ENCODE measurements around the gene FHIT.

FHIT gene

DNA sequence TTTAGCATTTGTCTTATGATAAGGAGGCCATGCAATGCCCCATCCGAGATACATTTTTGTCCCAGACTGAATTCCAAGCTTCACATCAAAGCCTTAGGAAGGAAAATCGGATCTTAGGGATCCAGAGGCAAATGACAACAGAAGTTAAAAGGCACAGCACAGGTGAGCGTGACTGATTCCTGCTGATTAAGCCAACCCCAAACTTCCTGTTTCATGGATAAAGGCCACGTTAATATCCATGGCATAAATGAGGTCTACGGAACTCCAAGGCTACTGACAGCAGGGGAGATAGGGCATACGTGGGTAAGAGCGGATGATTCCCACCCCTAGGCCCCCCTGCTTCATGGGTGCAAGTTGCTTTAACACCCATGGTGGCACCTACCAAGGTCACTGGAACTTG lies 471.6 kb downstream of the FHIT start:
- no peak for DNase-seq (ENCODE audit: extremely low read depth in 1 of 2, low read depth in 1 of 2)

DNA sequence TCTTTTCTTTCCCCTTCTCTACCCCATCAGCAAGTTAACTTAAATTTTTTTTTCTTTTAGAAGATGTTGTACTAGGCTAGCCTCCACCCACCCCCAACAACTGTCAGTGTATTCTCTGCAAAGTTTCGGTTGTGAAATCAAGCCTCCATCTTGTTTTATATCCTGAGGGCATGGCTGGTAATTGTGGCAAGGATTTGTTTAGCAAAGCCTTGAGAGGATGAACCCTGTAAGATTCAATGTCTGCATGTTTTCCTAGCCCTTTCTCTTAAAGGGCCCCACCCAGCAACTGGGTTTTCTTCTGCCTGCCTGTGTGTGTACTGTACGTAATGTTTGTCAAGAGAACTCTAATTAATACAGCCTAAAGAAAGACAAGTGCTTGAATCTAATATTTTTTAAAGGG lies 475.3 kb downstream of the FHIT start:
- no peak for DNase-seq (ENCODE audit: extremely low read depth in 1 of 2, low read depth in 1 of 2)

DNA sequence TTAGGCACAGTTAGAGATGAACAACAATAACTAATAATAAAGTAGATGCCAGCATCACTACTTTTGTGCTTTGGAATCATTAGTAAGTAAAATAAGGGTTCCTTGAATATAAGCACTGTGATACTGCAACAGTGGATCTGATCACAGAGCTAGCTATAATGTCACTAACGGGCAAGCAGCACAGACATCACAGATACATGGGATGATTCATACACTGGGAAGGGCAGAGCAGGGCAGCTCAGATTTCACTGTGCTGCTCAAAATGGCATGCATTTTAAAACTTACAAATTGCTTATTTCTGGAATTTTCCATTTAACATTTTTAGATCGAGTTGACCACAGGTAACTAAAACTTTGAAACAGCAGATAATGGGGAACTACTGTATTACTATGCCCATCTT lies 476.6 kb downstream of the FHIT start:
- DNase-seq (ENCODE audit: extremely low read depth in 1 of 2, low read depth in 1 of 2): no peak

DNA sequence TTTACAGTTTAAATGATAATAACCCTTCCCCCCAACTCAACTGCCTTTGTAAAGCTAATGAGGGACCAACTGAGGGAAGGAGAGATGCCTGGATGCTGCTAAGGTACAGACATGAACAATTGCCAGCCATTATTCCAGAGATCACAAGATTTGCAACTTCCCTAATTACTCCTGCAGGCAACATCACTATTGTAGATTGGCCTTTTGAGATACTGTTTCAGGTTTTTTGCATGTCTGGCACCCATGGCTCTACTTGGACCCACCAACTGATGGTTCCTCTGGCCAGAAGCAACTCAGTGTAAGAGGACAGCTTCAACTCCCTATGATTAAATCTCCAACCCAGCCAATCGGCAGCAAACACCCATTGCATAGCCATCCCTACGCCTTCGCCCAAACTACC lies 478.7 kb downstream of the FHIT start:
- no peak for DNase-seq (ENCODE audit: extremely low read depth in 1 of 2, low read depth in 1 of 2)

DNA sequence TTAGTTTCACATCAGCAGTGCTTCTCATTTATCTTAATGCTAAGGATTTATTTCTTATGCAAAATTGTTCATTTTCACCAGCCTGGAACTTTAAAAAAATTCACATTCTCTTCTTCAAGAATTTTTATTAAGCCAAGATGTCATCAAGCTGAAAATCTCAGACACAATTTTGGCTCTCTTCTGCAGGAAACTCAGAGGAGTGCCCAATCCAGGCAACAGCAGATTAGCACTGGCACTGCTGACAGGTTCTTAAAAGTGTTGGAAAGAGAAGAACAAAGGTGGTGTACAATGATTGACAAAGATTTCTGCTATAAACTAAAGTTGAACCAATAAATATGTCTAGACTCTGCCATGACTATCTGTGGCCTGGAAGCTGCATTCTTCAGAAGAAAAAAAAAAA lies 479.5 kb downstream of the FHIT start:
- no peak for DNase-seq (ENCODE audit: extremely low read depth in 1 of 2, low read depth in 1 of 2)

DNA sequence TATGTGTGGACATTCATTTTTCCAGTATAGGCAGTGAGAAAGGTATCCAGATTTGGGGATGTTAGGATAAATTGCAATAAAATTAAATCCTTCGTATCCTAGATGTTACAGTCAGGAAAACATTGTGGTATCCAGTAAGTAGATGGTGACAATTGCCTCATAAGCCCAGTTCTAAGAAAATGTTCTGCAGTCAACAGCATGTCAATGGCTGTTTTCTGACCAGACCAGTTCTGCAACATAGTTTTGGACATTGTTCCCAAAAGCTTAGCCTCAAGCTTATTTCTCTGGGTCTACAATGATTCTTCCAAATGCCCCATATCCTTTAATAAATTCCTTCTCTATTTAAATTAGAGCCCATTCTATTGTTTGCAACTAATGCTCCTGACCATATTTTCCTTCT lies 480.7 kb downstream of the FHIT start:
- no peak for DNase-seq (ENCODE audit: extremely low read depth in 1 of 2, low read depth in 1 of 2)

DNA sequence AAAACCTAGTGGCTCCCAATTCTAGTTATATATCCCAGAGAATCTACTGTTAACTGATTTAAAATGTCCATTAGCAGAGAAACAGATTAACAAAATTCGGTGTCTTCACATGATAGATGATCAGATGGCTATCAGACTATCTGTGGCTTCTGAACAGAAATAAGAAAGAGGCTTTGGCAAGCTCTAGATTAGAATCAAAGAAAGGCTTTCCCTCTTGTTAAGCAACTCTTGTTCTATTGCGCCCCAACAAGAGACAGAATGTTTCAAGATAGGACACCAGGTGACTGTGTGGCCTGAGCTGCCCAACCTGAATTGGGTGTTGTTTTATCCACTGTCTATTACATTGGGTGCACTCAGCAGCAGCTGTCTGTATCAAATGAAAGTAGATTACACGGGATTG lies 483.7 kb downstream of the FHIT start:
- no peak for DNase-seq (ENCODE audit: extremely low read depth in 1 of 2, low read depth in 1 of 2)

DNA sequence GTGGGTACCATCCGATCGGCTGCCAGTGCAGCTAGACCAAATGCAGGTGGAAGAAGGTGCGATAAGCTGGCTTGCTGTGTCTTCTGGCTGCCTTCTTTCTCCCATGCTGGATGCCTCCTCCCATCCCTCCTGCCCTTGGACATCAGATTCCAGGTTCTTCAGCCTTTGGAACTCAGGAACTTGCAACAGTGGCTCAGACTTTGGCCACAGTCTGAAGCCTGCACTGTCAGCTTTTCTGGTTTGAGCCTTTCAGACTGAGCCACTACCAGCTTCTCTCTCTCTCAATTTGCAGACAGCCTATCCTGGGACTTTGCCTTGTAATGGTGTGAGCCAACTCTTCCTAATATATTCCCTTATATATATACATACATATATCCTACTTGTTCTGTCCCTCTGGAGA lies 485.5 kb downstream of the FHIT start:
- no peak for DNase-seq (ENCODE audit: extremely low read depth in 1 of 2, low read depth in 1 of 2)

DNA sequence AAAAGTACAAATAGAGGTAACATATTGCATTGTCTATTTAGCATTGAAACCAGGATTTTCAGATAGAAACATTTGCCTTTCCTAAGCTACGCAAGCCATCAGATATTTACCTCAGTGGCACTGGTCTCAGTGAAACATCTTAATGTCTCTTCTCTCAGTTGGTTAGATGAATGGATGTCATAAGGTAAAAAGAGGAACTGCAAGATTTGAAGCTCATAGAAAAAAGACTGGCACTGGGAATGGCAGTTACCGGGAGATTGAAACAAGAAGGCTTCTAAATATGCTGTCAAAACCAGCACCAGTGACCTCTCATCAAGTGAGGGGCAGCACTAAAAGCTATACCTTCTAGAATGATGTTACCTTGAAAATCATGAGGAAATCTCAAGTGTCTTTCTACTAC lies 486.4 kb downstream of the FHIT start:
- no peak for DNase-seq (ENCODE audit: extremely low read depth in 1 of 2, low read depth in 1 of 2)

DNA sequence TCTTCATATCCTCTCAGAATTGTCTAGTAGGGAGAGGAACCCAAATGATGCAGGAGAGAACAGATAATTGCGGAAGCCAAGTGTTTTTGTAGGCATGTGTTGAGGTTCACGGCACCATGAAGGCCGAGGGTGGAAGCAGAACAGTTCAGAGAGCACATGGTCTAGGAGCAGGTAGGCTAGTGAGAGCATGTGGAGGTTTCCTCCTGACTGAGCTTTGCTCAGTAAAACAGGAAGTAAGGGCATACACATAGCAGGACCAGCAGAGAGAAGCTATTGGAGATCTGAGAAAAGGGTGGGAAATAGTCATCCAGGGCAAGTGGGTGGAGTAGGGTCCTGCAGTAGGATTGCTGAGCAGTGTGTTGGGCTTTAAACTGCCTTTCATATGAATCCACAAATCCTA lies 491.1 kb downstream of the FHIT start:
- no peak for DNase-seq (ENCODE audit: extremely low read depth in 1 of 2, low read depth in 1 of 2)

DNA sequence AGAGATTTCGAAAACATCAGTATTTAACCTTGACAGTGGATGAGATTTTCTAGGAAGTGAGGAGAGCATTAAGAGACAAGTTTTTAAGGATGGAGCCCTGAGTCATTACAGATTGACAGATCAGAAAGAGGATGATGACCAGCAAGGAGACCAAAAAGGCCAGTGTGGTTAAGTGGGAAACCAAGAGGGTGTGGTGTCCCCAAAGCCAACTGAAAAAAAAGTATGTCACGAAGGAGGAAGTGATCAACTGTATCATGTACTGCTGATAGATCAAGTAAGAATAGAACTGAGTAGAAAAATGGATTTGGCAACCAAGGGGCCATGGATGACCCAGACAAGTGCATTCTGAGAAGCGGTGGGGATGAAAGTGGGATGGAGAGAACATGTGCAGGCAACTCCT lies 491.8 kb downstream of the FHIT start:
- no peak for DNase-seq (ENCODE audit: extremely low read depth in 1 of 2, low read depth in 1 of 2)

DNA sequence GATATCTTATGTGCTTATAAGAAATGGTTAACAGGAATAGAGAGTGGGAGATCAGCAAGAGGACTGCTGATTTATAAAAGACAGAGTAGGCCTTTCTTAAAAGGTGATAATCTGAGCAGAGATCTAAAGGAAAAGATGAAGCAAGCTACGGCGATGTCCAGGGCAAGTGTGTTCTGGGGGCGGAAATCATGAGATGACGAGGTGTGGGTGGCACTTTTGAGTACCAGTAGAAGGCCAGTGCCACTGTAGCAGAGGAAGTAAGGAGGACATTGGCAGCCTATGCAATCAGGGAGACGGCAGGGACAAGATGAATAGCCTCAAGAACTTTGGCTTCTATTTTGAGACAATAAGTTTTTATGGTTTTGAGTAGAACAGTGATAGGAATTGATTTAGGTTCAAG lies 492.4 kb downstream of the FHIT start:
- DNase-seq (ENCODE audit: extremely low read depth in 1 of 2, low read depth in 1 of 2): no peak

DNA sequence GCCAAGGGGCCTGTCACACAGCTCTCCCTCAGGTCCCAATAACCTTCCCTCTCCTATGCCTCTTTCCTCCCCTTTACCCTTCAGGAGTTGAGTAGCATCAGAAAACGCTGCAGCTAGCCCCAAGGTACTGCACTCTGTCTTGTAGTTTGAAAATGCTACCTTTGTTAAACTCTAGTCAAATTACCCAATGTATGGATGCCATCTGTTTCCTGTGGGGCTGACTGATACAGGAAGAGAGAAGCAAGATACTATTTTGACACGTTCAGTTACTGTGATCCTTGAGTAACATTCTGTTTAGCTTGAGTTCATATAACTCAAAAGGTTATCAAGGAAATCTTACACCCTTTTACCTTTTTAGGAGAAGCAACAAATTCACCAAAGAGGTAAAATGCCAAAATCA lies 493.1 kb downstream of the FHIT start:
- DNase-seq (ENCODE audit: extremely low read depth in 1 of 2, low read depth in 1 of 2): no peak

DNA sequence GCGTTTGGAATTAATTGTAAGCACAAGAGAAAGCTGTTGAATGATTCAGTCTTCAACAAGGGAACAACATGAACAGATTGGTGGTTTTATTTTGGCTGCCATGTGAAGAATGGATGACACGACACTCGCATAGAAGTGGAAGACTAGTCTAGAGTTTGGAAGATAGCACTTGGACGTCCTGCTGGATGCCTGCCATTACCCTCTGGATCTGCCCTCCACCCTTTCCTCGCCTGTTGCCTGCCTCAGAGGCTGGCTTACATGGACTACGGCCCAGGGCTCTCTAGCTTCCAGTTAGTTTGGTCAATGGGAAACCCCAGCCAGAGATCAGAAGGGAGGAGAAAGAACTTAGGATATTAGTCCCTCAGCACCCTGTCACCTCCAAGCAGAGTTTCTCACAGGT lies 493.5 kb downstream of the FHIT start:
- DNase-seq (ENCODE audit: extremely low read depth in 1 of 2, low read depth in 1 of 2): no peak

DNA sequence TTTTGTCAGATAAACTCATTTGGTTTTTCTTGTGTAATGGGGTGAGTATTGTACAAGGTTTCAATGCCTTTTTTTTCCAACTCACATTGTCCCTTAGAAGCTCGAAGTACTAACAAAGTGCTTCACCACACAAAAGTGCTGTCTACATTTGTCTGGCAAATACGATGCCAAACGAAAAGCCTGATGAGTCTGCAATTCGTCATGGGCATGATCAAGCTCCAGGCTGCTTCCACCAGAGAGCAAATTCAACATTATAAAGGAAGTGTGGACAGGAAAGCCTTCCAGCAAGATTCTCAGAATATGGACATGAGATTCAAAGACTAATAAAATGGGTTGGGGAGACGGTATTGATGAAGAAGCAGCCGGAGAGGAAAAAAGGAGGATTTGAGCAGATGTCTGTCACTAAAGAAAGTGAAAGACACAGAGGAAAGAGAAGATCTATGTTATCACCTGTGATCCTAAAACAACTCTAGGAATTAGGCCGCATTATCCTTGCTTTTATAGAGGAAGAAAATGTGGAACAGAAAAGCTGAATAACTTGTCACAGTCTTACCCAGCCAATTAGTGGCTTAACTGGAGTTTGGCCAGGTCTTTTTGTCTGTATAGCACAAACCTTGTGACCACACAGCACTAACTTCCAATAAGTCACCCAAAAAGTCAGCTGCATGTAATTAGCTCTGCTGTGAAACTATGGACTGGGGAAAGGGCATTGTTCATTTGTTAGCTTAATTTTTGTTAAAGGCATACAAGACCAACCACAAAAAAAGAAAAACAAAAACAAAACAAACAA lies 494.8 kb downstream of the FHIT start:
- no peak for DNase-seq (ENCODE audit: extremely low read depth in 1 of 2, low read depth in 1 of 2)

DNA sequence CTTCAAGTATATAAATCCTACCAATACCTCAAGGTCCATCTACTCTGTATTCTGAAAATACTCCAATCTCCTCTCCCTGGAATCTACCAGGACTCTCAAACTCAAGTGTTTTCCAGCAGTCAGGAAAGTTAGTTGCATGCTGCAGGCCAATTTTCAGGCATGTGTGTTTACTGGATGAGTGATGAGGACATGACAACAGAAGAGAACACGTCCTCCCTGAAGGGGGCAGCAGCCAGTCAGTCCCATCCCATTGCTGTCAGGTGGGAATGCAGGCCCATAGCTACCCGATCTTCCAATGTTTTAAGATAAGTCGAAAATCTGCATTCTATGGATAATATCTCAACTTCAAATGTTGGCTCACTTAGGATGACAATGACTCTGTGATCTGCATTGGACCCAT lies 496.2 kb downstream of the FHIT start:
- no peak for DNase-seq (ENCODE audit: extremely low read depth in 1 of 2, low read depth in 1 of 2)

DNA sequence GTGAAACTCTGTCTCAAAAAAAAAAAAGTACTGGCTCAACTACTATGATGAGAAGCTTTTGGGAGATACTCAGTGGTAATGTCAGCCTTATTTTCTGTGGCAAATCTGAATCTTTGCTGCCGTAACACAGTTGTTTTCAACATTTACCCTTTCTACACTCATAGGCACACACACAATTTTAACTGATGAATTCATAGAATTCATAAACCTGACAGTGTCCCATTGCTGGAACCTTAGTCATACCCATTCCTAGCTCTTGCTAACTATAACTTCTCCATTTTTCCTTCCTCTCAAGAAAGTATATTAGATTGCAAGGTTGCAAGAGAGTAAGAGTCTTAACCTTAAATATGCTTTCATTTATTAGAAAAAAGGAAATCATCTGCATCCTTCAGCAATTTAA lies 496.6 kb downstream of the FHIT start:
- no peak for DNase-seq (ENCODE audit: extremely low read depth in 1 of 2, low read depth in 1 of 2)

DNA sequence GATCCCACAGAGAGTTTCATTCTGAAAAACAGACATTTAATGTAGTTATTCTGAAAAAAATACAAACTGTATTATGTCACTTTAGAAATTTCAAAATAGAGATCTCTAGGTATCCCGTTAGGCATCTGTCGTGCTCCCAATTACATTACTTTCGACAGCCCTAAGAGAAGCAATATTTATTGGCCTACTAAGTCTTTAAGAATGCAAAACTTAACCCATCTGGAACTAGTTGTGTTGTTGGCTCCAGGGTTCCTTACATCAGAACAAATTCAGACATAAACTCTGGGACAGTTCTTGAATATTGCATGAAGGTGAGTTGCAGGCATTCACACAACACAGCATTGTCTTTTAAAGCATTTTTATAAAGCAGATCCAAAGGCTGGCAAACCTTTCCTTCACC lies 498.4 kb downstream of the FHIT start:
- no peak for DNase-seq (ENCODE audit: extremely low read depth in 1 of 2, low read depth in 1 of 2)

DNA sequence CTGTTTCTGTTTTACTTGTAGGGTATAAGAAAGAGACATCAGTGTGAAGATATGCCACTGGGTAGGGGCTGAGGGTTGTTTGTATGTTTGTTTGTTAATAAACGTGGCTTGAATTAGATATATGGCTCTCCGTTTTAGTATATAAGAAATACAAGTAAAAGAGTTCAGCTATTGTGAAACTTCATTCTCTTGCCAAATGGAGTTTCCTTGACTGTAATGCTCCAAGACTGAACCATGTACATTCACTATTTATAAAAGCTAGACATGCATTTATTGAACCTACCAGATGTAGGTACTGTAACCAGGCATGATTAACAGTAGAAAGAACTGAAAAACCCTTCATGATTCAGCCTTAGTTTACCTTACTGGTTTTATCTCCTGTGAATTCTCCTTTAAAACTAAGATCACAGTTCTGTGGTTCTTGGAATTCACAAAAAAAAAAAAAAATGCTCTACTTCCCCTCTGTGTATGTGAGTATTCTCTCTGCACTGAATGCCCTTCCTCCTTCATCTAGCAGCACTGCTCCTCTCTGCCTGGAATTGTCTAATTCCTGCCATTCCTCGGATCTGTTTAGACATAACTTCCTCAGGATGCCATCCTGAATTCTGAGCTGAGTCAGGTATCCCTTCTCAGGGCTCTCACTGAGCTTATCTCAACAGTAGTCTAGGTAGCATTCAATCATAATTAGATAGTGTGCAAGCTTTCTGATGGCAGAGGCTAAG lies 504.4 kb downstream of the FHIT start:
- DNase-seq (ENCODE audit: extremely low read depth in 1 of 2, low read depth in 1 of 2): no peak

DNA sequence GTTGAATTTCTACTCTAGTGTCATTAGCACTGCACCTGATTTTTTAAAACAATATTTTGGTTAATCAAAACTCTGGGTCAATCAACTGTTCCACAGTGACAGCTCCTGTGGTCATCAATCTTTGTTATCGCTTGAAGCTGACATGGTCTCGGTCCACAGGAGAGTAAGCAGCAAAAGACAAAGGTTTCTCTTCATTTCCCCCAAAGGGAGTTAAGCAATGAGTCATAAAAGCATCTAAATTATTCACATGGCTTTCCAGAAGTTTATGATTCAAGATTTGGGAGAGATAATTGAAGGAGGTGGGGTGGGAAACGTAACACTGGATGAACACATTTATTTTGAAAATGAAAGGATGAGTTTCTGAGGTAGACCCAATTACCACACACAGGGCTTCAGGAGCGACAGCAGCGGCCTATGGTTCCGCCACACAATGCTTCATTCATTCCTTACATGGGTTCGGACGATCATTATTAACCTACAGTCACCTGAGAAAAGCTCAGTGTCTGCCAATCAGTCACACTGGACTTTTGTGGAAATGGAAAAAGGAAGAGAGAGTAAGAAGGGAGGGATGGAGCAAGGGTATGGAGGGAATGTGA lies 505.1 kb downstream of the FHIT start:
- no peak for DNase-seq (ENCODE audit: extremely low read depth in 1 of 2, low read depth in 1 of 2)

DNA sequence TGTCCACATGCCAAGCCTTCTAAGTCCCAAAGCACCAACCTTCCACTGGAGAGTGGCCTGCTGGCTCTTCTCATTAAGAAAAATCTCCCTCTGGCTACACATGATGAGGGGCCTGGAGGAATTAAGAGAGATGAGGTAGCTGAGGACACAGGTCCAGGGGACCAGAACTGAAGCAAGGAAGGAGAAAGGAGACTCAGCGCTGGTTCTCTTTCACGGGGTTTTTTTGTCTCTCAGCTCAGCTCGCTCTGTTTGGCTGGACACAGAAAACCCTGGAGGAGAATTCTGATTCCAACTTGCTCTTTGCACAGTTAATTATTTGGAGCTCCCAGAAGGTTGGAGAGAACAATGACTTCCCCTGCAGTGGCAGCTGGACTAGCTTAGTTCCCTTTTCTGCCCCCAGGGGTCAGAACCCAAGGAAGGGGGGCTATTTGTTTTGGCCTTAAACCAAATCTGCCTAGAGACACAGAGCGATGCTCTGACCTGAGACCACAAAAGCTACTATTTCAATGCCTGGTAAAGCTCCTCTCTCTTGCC lies 507.6 kb downstream of the FHIT start:
- no peak for DNase-seq (ENCODE audit: extremely low read depth in 1 of 2, low read depth in 1 of 2)

DNA sequence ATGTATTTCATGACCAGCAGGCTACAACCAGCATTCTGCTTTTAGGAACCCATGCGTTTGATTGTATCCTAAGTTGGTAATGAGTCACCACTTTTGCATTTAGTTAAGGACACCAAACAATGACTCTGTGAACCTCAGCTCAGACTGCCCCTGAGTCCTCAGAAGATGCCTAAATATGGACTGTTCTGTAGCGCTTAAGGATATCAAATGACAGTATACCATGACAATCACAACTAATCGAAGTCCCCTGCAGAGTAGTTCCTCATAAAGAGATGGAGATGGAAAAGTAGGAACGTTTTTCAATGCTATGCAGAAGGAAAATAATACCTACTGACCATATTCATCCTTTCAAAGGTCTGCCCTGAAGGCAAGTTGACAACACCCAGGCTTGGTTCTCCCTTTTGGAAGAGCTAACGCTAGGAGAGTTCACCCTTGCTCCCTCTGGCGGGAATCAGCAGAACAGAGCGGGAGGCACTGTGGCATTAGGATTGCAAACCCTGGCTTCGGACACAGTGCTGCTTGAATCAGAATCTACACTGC lies 508.6 kb downstream of the FHIT start:
- DNase-seq (ENCODE audit: extremely low read depth in 1 of 2, low read depth in 1 of 2): no peak

All from stimulated activated CD8-positive, alpha-beta memory T cell treated with anti-CD3 and anti-CD28 coated beads, Interleukin-7, amount 100 ng/mL, for 48 hours (primary cell).